H9 (cell line): ENCODE data around the gene KRTAP10-6. TPM values are rescaled to one million over a fixed set of nuclear protein-coding genes. Genes with fewer than 3 reads are reported as not detected.
A peak's percentile ranks its signal among the peaks of the same experiment; 100 is the strongest.

Experiments used
- DNase-seq: peaks from one replicate; pipeline ENCODE4 v3.0.0-alpha.2; 2017
- H2AFZ ChIP-seq: one replicate; pipeline ENCODE4 v1.6.1; 2013; ENCODE audit warnings: mild to moderate bottlenecking, low read length, control low read depth, moderate library complexity
- H2AK5ac ChIP-seq: 2 replicates; pipeline ENCODE4 v1.6.1; 2013; ENCODE audit warnings: low read length, control low read depth, mixed read lengths; ENCODE audit not compliant: insufficient read length
- H2BK120ac ChIP-seq: one replicate; pipeline ENCODE4 v1.6.1; 2013; ENCODE audit warnings: low read depth, mild to moderate bottlenecking, low read length, control low read depth, inconsistent platforms; ENCODE audit not compliant: poor library complexity, severe bottlenecking
- H2BK12ac ChIP-seq: 2 replicates; pipeline ENCODE4 v1.6.1; 2013; ENCODE audit warnings: low read length, control low read depth, mixed read lengths, low read depth; ENCODE audit not compliant: insufficient read length
- H2BK15ac ChIP-seq: 2 replicates; pipeline ENCODE4 v1.6.1; 2013; ENCODE audit warnings: low read depth, low read length, control low read depth
- H2BK20ac ChIP-seq: one replicate; pipeline ENCODE4 v1.6.1; 2013; ENCODE audit warnings: low read depth, mild to moderate bottlenecking, low read length, control low read depth, inconsistent platforms; ENCODE audit not compliant: poor library complexity, severe bottlenecking
- H2BK5ac ChIP-seq: 2 replicates; pipeline ENCODE4 v1.6.1; 2013; ENCODE audit warnings: low read length, control low read depth, mixed read lengths; ENCODE audit not compliant: insufficient read length
- H3K14ac ChIP-seq: 2 replicates; pipeline ENCODE4 v1.6.1; 2013; ENCODE audit warnings: low read length, control low read depth; ENCODE audit not compliant: insufficient read depth
- H3K18ac ChIP-seq: 2 replicates; pipeline ENCODE4 v1.6.1; 2013; ENCODE audit warnings: low read depth, mild to moderate bottlenecking, mixed read lengths, low read length, control low read depth; ENCODE audit not compliant: insufficient read length
- H3K23ac ChIP-seq: 2 replicates; pipeline ENCODE4 v1.6.1; 2013; ENCODE audit warnings: low read length, control low read depth, mixed read lengths, low read depth; ENCODE audit not compliant: insufficient read length
- H3K23me2 ChIP-seq: 2 replicates; pipeline ENCODE4 v1.6.1; 2013; ENCODE audit warnings: low read depth, mild to moderate bottlenecking, mixed read lengths, low read length, control low read depth; ENCODE audit not compliant: insufficient read length, poor library complexity, severe bottlenecking
- H3K27ac ChIP-seq: 2 replicates; pipeline ENCODE4 v1.5.1; 2013; ENCODE audit warnings: low read length, control low read depth, mixed read lengths, low read depth; ENCODE audit not compliant: insufficient read length
- H3K27me3 ChIP-seq: 2 replicates; pipeline ENCODE4 v1.6.1; 2013; ENCODE audit warnings: low read length, control low read depth, inconsistent platforms; ENCODE audit not compliant: insufficient read depth
- H3K4ac ChIP-seq: 2 replicates; pipeline ENCODE4 v1.6.1; 2013; ENCODE audit warnings: low read depth, mild to moderate bottlenecking, control low read depth, inconsistent platforms, low read length, moderate library complexity
- H3K4me1 ChIP-seq: 2 replicates; pipeline ENCODE4 v1.6.1; 2013; ENCODE audit warnings: low read length, control low read depth, inconsistent platforms; ENCODE audit not compliant: insufficient read depth
- H3K4me2 ChIP-seq: 2 replicates; pipeline ENCODE4 v1.6.1; 2013; ENCODE audit warnings: low read length, control low read depth, mixed read lengths; ENCODE audit not compliant: insufficient read length, insufficient read depth
- H3K56ac ChIP-seq: 2 replicates; pipeline ENCODE4 v1.6.1; 2013; ENCODE audit warnings: low read depth, mild to moderate bottlenecking, mixed read lengths, low read length, control low read depth; ENCODE audit not compliant: insufficient read length
- H3K79me1 ChIP-seq: 2 replicates; pipeline ENCODE4 v1.6.1; 2013; ENCODE audit warnings: low read depth, mild to moderate bottlenecking, moderate library complexity, low read length, control low read depth, inconsistent platforms; ENCODE audit not compliant: insufficient read depth, poor library complexity, severe bottlenecking
- H3K79me2 ChIP-seq: 2 replicates; pipeline ENCODE4 v1.6.1; 2013; ENCODE audit warnings: low read length, control low read depth, inconsistent platforms; ENCODE audit not compliant: insufficient read depth
- H3K9ac ChIP-seq: 2 replicates; pipeline ENCODE4 v1.6.1; 2013; ENCODE audit warnings: low read length, control low read depth, mixed read lengths; ENCODE audit not compliant: insufficient read length; ENCODE audit errors: extremely low read depth
- H3K9me3 ChIP-seq: one replicate; pipeline ENCODE4 v1.6.1; 2013; ENCODE audit warnings: low read depth, low read length, inconsistent platforms; ENCODE audit not compliant: control insufficient read depth
- H3T11ph ChIP-seq: one replicate; pipeline ENCODE4 v1.6.1; 2013; ENCODE audit warnings: mild to moderate bottlenecking, low read length, control low read depth, inconsistent platforms
- H4K20me1 ChIP-seq: one replicate; pipeline ENCODE4 v1.6.1; 2013; ENCODE audit not compliant: control insufficient read depth, insufficient read length, insufficient read depth
- H4K5ac ChIP-seq: 2 replicates; pipeline ENCODE4 v1.6.1; 2013; ENCODE audit warnings: low read depth, mild to moderate bottlenecking, mixed read lengths, low read length, control low read depth; ENCODE audit not compliant: insufficient read length
- H4K8ac ChIP-seq: replicated peaks from 2 replicates; pipeline ENCODE4 v1.6.1; 2013; ENCODE audit warnings: low read length, control low read depth, mixed read lengths, low read depth; ENCODE audit not compliant: insufficient read length
- H4K91ac ChIP-seq: 2 replicates; pipeline ENCODE4 v1.6.1; 2013; ENCODE audit warnings: low read depth, mild to moderate bottlenecking, moderate library complexity, mixed read lengths, low read length, control low read depth; ENCODE audit not compliant: insufficient read length
- H3K27ac Mint-ChIP-seq, 3 experiments: 2 replicates in 2 of 3; 3 replicates in 1 of 3; pipeline ENCODE4 v1.8.0; 2020 to 2021; ENCODE audit warnings: mixed read lengths in 3 of 3, mild to moderate bottlenecking in 1 of 3, moderate library complexity in 1 of 3
- H3K27me3 Mint-ChIP-seq: 2 replicates; pipeline ENCODE4 v1.8.0; 2021; ENCODE audit warnings: low read depth, mild to moderate bottlenecking, moderate library complexity, mixed read lengths
- H3K36me3 Mint-ChIP-seq, 3 experiments: 2 replicates in 2 of 3; 3 replicates in 1 of 3; pipeline ENCODE4 v1.8.0; 2020 to 2021; ENCODE audit warnings: low read depth in 3 of 3, mixed read lengths in 3 of 3; ENCODE audit not compliant: insufficient read depth in 1 of 3
- H3K4me1 Mint-ChIP-seq, 2 experiments: 2 replicates each; pipeline ENCODE4 v1.8.0; 2020; ENCODE audit warnings: mixed read lengths in 2 of 2
- H3K4me3 Mint-ChIP-seq, 2 experiments: 2 replicates in 1 of 2; 3 replicates in 1 of 2; pipeline ENCODE4 v1.8.0; 2020 to 2021; ENCODE audit warnings: mild to moderate bottlenecking in 2 of 2, mixed read lengths in 2 of 2, moderate library complexity in 1 of 2
- H3K9me3 Mint-ChIP-seq, 2 experiments: 2 replicates in 1 of 2; 3 replicates in 1 of 2; pipeline ENCODE4 v1.8.0; 2020; ENCODE audit warnings: mild to moderate bottlenecking in 2 of 2, mixed read lengths in 2 of 2, moderate library complexity in 1 of 2
- WGBS: extraction: QIAGEN DNeasy Blood & Tissue Kit; methylation state at CpG from one replicate; pipeline ENCODE4 v1.1.7; 2013; ENCODE audit warnings: missing lambda C conversion rate, low lambda C conversion rate, mixed read lengths; ENCODE audit not compliant: insufficient read length; ENCODE audit errors: extremely low coverage; 5-methylcytosine and 5-hydroxymethylcytosine counted together
- total RNA-seq: library from RNA; stranded (reverse); gene quantifications from 2 replicates; pipeline ENCODE4 v1.2.1, GENCODE V29; 2021
- TF ChIP-seq, protein P1 (sequence below): fragments of 200-600 bp; sonication (generic); conservative IDR thresholded peaks from 3 replicates; pipeline ENCODE4 v1.8.0; 2021; ENCODE audit warnings: antibody characterized with exemption, mild to moderate bottlenecking

KRTAP10-6 gene
- total RNA-seq, 1 experiment from 2014 or later: not detected

DNA sequence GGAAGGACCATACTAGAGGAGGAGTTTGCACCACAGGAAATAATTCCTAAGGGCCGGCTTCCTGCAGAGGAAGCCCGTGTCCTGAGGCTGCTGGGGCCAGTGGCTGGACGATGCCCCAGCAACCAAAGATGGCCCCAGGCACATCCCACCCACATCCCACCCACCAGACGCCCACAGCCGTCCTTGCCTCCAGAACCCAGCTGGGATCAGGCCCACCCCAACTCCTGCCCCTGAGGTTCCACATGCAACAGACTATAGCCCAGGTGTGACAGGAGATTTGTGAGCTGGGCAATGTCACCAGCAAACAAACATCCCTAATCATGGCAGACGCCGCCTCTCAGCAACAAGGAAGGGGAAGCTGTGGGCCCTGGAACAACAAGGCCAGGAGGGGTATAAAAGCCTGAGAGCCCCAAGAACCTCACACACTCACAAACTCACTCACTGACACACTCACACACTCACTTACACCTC lies 34.4 kb upstream of the KRTAP10-6 start, which contains the start of gene KRTAP10-9:
KRTAP10-9 (plus strand) TSS at position 421 of the 471 bp plus-strand sequence. CDS start 79 bp downstream, outside the sequence.
- no peak within 1 kb of the TSS for H3K4ac ChIP-seq
- no peak within 1 kb of the TSS for H3K27ac ChIP-seq
- H3K23me2 ChIP-seq: no peaks in the 10 kb centered on the region
- no CpG with 5 or more reads among the region's 7 CpGs for WGBS
- H3K23ac ChIP-seq: no peak within 1 kb of the TSS
- H3K4me3 Mint-ChIP-seq: no peak within 1 kb of the TSS
- H2BK5ac ChIP-seq: no peak within 1 kb of the TSS
- H2AK5ac ChIP-seq: no peak within 1 kb of the TSS
- H3K14ac ChIP-seq: no peak within 1 kb of the TSS
- peak within 1 kb of the TSS in 2 of 3 experiments; percentile 56 to 57; a peak in 2 of 7 replicates for H3K27ac Mint-ChIP-seq
- H2BK20ac ChIP-seq: no peak within 1 kb of the TSS
- no peak within 1 kb of the TSS for H3K18ac ChIP-seq
- H4K20me1 ChIP-seq: no peaks in the 10 kb centered on the region
- peaks cover 3 to 7% of the 10 kb centered on the region in 2 experiments; a peak in 2 of 4 replicates for H3K4me1 Mint-ChIP-seq
- H3K27me3 ChIP-seq: no peaks in the 10 kb centered on the region
- no peak within 1 kb of the TSS for H3T11ph ChIP-seq
- H4K5ac ChIP-seq: no peak within 1 kb of the TSS
- DNase-seq: no peak
- H2BK15ac ChIP-seq: no peak within 1 kb of the TSS
- H3K27me3 Mint-ChIP-seq: peaks cover 8% of the 10 kb centered on the region
- peaks cover 39 to 40% of the 10 kb centered on the region in 2 experiments for H3K9me3 Mint-ChIP-seq
- H3K9ac ChIP-seq: no peak within 1 kb of the TSS
- H4K91ac ChIP-seq: no peak within 1 kb of the TSS
- H3K56ac ChIP-seq: no peak within 1 kb of the TSS
- H3K79me1 ChIP-seq: no peaks in the 10 kb centered on the region
- no peaks in the 10 kb centered on the region for H3K9me3 ChIP-seq
- no peak within 1 kb of the TSS for H4K8ac ChIP-seq
- H3K4me1 ChIP-seq: no peaks in the 10 kb centered on the region
- TF ChIP-seq, protein P1, sequence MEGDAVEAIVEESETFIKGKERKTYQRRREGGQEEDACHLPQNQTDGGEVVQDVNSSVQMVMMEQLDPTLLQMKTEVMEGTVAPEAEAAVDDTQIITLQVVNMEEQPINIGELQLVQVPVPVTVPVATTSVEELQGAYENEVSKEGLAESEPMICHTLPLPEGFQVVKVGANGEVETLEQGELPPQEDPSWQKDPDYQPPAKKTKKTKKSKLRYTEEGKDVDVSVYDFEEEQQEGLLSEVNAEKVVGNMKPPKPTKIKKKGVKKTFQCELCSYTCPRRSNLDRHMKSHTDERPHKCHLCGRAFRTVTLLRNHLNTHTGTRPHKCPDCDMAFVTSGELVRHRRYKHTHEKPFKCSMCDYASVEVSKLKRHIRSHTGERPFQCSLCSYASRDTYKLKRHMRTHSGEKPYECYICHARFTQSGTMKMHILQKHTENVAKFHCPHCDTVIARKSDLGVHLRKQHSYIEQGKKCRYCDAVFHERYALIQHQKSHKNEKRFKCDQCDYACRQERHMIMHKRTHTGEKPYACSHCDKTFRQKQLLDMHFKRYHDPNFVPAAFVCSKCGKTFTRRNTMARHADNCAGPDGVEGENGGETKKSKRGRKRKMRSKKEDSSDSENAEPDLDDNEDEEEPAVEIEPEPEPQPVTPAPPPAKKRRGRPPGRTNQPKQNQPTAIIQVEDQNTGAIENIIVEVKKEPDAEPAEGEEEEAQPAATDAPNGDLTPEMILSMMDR: no peak
- no peaks in the 10 kb centered on the region for H3K79me2 ChIP-seq
- no peak within 1 kb of the TSS for H2AFZ ChIP-seq
- no peak within 1 kb of the TSS for H2BK12ac ChIP-seq
- H2BK120ac ChIP-seq: no peak within 1 kb of the TSS
- no peak within 1 kb of the TSS for H3K4me2 ChIP-seq
- peaks cover 13 to 32% (median 18%) of the 10 kb centered on the region in 3 experiments; a peak in 6 of 7 replicates for H3K36me3 Mint-ChIP-seq
